A673 (cell line): Measurements from ENCODE around the gene UNC50.

ENCODE experiments used
- EZH2 ChIP-seq: fragments of 200-600 bp; sonication (generic); IDR thresholded peaks from 2 replicates; pipeline ENCODE4 v1.6.1; 2017; ENCODE audit warnings: borderline replicate concordance, low read depth, mild to moderate bottlenecking, mixed read lengths, antibody characterized with exemption, low read length; ENCODE audit not compliant: poor library complexity, severe bottlenecking
- TF ChIP-seq, protein P1 (sequence below): fragments of 300-800, 200-600 bp; sonication (generic); conservative IDR thresholded peaks from 2 replicates; pipeline ENCODE4 v1.5.1; 2017; ENCODE audit warnings: low read depth, mild to moderate bottlenecking, antibody characterized with exemption, low read length, moderate library complexity, mixed read lengths

GRCh38 chr2:98608962-98609604 lies 694 bp downstream of the UNC50 start:
- TF ChIP-seq, protein P1, sequence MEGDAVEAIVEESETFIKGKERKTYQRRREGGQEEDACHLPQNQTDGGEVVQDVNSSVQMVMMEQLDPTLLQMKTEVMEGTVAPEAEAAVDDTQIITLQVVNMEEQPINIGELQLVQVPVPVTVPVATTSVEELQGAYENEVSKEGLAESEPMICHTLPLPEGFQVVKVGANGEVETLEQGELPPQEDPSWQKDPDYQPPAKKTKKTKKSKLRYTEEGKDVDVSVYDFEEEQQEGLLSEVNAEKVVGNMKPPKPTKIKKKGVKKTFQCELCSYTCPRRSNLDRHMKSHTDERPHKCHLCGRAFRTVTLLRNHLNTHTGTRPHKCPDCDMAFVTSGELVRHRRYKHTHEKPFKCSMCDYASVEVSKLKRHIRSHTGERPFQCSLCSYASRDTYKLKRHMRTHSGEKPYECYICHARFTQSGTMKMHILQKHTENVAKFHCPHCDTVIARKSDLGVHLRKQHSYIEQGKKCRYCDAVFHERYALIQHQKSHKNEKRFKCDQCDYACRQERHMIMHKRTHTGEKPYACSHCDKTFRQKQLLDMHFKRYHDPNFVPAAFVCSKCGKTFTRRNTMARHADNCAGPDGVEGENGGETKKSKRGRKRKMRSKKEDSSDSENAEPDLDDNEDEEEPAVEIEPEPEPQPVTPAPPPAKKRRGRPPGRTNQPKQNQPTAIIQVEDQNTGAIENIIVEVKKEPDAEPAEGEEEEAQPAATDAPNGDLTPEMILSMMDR: no peak
- TF ChIP-seq EZH2: no peak
